HG03469 (cell line): ENCODE results near the gene PEX14.

ENCODE experiments used
- ATAC-seq: cut with Tn5 transposase; IDR thresholded peaks from one replicate; pipeline ENCODE4 v1.9.1; 2021; ENCODE audit warnings: mild to moderate bottlenecking, moderate library complexity, moderate number of reproducible peaks; ENCODE audit not compliant: unreplicated experiment

The PEX14 gene

GRCh38 chr1:10589074-10589473 lies 114.3 kb downstream of the PEX14 start:
- ATAC-seq: no peak

DNA sequence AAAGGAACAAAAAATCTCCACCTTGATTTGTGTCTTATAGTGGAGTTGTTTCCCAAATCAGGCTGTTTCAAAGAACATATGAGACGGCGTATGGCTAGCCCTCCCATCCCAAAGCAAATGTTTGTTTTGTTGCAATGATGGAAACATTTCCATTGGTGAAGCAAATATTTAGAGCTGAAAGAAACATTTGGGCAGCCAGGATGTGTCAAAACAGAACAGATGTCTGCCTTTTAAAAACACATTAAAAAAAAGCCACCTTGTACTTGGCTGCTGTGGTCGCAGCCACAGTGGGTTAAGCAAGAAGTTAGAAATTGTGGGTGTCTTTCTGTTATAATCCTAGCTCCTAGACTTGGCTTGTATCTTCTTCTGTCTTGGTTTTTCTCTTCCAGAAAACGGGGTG lies 116.3 kb downstream of the PEX14 start:
- ATAC-seq: no peak

- no peak for ATAC-seq
These were observed 117.6 kb downstream of the PEX14 start for GRCh38 chr1:10592373-10592772.

- no peak for ATAC-seq
These were observed 119.0 kb downstream of the PEX14 start for GRCh38 chr1:10593750-10594149.

DNA sequence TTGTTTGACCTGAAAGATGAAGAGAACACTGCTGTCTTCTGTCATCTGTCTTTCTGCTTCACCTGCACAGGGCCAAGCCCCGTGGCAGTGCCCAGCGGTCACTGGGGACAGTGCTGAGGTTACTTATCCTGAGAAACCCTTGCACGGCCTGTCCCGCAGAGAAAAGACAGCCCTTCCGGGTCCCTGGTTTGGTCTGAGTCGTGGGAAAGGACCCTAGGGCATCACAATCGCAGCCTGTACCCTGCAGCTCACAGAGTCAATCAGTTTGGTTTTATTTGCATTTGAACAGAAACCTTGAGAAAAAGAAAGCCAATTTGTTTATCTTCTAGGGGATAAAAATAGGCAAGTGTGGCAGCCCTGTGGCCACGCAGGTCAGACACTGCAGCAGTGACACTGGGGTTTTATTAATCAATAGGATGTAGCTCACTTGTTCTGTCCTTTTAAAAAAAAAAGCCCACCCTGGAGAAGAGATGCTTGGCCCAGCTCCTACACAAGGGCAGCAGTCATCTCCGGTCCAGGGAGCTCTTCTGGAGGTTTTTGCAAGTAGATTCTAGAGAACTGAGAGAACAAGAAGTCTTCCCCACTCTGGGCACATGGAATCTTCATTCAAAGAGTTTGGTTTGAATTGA lies 120.0 kb downstream of the PEX14 start:
- ATAC-seq: no peak

GRCh38 chr1:10596780-10597179 lies 122.0 kb downstream of the PEX14 start:
- no peak for ATAC-seq

DNA sequence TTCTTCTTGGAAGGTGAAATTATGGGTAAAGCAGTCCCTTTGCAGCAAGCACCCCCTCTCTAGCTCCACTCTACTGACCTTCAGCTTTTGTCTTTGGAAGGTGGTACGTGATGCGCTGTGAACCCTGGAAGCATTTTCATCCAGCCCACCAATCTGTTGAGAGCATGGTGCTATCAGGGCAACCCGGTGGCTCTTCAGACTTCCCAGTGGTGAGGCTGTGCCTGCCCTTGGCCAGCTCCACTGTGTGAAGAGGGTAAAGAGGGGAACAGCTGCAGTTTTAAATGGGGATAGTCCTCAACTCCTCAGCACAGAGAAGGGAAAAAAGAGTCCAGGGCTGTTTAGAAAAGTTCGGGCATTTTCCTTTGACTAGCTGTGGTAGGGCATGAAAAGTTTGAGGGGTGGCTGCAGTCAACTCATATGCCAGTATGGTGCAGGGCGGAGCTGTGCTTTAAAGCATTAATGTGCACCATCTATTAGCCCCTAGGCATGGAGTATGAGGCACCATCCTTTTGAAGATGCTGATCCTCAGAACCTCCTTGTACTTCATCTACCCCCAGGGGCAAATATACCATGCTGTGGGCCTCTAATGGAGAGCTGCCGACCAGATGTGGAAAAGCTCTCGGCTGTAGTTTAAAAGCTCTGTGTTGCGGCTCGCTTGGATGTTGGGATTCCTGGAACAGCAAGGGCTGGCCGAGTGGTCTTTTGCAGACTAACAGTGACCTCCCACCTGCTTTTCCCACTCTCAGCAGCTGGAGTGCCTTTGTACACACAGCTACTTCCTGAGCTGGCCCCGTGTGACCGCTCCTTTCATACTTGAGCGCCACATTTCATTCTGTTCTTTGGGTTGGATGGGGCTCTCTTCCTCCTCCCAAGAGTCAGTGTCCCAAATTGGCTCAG lies 123.0 kb downstream of the PEX14 start:
- no peak for ATAC-seq

- ATAC-seq: no peak
These were observed 123.6 kb downstream of the PEX14 start for GRCh38 chr1:10598389-10598702.

DNA sequence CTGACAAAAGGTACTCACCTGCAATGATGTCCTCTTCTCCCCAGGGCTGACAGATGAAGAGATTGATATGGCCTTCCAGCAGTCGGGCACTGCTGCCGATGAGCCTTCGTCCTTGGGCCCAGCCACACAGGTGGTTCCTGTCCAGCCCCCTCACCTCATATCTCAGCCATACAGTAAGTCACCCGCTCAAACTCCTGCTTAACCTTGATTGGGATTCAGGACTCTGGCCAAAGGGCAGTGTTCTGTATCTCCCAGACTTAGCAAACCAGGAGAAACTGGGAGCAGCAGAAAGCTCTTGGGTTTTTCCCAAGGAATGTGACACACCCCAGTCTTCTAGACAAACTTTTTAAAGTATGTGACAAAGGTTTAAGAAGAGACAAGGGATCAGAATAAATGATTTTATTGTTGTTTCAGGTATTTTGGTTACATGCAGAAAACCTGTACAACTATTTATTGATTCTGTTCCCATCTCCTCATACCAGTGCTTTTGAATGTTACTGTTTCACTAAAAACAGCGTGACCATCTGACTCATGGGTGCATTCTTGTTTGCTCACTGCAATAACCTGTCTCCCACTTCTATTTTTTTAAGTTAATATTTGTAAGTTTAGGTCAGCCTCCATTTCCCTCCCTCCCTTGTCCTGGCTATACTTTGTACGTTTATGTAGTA lies 124.6 kb downstream of the PEX14 start:
- ATAC-seq: no peak

DNA sequence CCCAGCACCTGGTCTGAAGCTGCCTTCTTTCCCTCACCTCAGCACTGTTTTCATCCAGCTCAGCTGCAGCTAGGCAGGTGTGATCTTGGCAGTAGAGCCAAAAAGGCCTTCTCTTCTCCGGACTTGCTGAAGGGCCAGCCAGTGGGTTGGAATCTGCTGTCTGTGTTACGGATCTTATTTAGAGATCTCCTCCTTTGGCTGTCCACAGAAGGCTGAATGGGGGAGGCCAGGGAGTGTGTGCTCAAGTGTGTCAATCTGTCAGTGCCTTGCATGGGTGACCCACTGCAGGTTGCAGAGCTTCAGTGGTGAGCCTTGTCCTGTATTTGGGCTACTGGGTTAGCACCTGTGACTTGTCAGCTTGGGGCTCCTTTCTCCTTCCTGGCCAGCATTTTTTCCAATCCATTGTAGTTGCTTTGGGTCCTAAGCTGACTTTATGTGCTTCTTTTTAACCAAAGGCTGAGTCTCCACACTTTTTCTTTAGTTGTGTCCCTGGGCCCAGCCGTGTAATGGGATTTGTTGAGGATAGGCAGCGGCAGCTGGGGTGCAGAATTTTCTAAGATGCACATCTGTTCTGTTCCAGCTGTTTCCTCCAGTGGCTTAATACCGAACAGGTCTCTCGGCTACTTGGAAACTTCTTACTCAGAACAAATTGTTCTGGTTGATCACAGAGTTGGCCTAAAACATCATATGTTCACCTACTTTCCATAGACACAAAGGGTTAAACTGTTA lies 126.8 kb downstream of the PEX14 start:
- no peak for ATAC-seq

GRCh38 chr1:10602936-10603335 lies 128.2 kb downstream of the PEX14 start:
- ATAC-seq: no peak

GRCh38 chr1:10604966-10605365 lies 130.2 kb downstream of the PEX14 start:
- no peak for ATAC-seq

DNA sequence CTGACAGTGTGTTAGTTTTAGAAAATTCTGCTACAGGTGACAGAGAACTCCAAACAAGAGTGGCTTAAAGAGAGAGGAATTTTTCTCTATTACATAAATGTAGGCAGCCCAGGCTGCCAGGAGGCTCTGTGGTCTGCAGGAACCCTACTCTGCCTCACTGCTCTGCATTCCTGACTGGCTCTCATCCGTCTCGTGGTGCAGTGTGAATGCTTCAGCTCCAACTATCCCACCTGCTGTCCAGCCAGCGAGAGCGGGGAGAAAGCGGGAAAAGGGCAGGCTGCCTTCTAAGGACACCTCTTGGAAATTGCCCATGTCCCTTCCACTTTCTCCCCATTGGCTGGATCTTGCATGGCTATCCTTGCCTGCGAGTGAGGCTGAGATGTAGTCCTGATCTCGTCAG lies 131.3 kb downstream of the PEX14 start:
- ATAC-seq: no peak

GRCh38 chr1:10607228-10607627 lies 132.5 kb downstream of the PEX14 start:
- no peak for ATAC-seq

GRCh38 chr1:10608690-10609089 lies 133.9 kb downstream of the PEX14 start:
- no peak for ATAC-seq

DNA sequence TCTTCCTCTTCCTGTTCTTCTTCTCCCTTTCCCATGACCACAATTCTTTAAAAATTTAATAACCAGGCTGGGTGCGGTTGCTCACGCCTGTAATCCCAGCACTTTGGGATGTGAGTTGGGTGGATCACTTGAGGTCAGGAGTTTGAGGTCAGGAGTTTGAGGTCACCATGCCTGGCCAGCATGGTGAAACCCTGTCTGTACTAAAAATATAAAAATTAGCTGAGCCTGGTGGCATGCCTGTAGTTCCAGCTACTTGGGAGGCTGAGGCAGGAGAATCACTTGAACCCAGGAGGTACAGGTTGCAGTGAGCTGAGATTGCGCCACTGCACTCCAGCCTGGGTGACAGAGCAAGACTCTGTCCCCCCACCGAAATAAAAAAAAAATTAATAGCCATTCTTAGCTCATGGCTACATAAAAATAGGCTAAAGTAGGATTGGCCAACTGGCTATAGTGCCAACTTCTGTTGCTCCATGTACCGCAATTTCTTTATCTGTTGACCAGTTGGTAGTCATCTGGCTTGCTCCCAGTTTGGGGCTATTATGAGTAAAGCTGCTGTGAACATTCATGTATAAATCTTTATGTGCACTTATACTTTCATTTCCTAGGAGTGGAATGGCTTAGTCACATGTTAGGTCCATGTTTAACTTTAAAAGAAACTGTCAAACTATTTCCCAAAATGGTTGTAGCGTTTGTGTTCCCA lies 136.3 kb downstream of the PEX14 start:
- no peak for ATAC-seq

DNA sequence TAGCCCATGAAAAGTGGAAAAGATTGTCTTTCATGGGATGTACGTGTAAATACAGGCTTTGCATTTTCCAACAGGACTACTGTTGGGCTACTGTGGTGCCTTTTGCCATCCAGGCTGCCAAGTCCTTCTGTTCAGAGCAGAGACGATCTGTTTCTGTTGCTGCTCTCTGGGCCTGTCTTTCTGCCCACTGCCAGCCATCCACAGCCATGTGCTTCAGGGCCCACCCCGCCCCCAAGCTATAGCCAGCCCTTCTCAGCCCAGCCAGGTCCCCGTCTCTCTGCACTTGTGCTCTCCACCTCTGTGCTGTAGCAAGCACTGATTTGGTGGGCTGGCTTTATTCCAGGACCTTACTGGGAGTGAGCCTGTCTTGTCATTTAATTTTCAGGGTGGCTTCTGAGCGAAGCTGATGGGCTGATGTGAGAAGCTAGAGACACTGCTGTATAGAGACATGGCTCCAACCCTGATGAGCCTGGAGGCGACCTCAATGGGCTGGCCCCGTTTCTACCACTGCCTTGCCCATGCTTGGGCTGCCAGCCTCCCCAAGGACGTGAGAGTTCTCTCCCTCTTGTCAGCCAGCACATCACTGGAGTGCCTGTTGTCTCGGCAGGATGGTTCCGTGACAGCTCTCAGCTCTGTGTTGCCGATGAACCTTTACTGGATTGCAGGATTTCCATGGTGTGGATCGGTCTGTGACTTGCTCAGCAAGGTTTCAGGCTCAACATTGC lies 137.8 kb downstream of the PEX14 start:
- ATAC-seq: no peak

- no peak for ATAC-seq
These were observed 138.6 kb downstream of the PEX14 start for GRCh38 chr1:10613340-10613739.

GRCh38 chr1:10613861-10614260 lies 139.1 kb downstream of the PEX14 start:
- no peak for ATAC-seq
